GM18909 (cell line): ENCODE data around the gene S100A5.
"Not testable (repeated sequence)": the region's sequence is repeated elsewhere in the genome, so short reads cannot be mapped to it uniquely, and the experiment has no call there.

Source experiments
- ATAC-seq: cut with Tn5 transposase; IDR thresholded peaks from one replicate; pipeline ENCODE4 v1.9.1; 2021; ENCODE audit warnings: mild to moderate bottlenecking; ENCODE audit not compliant: unreplicated experiment, poor library complexity

The S100A5 gene, protein sequence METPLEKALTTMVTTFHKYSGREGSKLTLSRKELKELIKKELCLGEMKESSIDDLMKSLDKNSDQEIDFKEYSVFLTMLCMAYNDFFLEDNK

DNA sequence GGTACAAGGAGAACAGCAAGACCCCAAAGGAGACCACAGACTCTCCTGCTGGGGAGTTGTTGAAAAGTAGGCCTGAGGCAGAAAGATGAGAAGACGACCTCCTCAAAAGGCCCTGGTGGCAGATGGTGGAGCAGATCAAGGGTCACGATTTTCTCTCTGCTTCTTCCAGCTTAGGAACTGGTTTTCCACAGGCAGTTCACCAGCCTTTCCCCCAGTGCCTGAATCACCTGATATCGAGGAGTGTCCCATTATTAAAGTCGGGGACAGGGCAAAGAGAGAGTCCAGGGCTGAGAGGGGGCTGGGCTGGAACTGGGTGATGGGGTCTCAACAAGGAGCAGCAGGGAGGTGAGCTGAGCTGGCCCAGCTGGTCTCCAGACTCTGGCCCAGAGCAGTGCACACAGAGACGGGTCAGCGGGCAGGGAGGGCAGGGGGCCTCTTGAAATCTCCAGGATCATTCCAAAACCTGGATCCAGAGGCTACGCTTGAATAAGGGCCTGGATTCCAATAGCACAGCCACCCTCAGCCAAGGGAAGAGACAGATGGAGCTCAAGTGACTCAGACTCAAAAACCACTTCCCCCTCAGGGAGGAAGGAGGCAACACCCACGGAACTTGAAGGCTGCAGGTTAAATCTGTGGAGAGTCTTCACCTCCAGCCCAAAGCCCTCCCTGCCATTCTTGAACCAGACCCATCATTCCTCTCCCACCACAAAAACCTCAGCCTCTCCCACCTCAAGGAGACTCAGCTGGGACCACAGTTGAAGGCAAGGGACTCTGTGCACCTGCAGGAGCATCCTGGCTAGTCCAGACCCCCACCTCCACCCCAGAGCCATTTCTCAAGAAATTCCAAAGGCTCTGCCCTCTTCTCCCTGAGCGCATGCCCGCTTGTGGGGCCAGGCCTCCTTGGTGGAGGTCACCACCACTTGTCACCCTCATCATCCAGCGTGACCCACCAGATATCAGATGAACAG lies at the start of gene S100A5:
S100A5 (minus strand) TSS at position 541 of the 968 bp plus-strand sequence. CDS start 743 bp downstream, outside the sequence.
- ATAC-seq: no peak

DNA sequence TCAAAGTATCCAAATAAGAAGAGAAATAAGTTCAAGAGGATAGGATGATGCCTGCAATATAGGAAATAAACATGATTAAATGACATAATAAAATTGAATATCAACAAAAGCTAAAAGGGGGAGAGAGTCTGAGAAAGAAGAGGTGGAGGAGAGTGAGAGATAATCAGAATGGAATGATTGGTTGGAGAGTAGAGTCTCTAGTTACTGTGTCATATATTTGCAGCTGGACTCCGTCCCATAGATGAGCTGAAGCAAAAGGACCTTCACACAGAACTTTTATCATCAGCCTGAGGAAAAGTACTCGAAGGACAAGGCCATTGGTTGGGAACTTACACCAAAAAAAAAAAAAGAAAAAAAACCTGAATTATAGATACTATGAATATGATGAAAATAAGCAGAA lies 47.7 kb upstream of the S100A5 start:
- no peak for ATAC-seq

DNA sequence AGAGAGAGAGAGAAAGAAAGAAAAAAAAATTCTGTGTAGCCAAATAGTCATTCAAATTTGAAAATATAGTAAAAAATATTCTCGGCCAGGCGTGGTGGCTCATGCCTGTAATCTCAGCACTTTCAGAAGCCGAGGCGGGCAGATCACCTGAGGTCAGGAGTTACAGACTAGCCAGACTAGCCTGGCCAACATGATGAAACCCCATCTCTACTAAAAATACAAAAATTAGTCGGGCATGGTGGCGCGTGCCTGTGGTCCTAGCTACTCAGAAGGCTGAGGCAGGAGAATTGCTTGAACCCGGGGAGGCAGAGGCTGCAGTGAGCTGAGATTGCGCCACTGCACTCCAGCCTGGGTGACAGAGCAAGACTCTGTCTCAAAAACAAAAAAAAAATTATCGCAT lies 47.3 kb upstream of the S100A5 start:
- not testable (repeated sequence) for ATAC-seq

DNA sequence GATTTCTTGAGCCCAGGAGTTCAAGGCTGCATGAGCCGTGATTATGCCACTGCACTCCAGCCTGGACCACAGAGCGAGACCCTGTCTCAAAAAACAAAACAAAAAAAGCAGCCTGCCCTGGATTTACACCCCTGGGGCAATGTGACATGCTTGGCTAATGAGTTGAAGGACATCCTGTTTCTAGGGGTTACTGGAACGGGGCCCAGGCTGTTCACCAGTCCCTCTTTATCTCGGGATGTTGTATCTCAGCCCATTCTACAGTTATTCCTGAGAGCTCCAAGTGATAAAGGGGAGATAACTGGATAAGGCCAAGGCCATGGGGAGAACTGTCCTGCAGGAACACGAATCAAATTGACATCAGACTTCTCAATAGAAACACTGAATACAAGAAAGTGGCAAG lies 46.6 kb upstream of the S100A5 start:
- no peak for ATAC-seq

DNA sequence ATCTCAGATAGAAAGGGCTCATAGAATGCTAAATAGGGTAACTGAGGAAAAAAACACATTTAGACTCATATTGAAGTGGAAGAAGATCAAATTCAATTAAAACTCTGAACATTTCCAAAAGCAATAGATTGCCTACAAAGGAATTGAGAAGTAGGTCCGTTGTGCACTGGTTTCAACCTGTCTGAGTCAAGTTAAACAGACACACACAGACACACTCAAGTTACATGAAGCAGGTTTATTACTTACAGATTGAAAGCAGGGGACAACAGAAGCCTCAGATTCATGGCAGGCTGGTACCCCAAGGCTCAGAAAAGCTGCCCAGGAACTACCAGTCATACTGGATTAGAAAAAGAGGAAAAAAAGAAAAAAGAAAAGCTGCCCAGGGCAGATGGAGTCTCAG lies 45.6 kb upstream of the S100A5 start:
- no peak for ATAC-seq

DNA sequence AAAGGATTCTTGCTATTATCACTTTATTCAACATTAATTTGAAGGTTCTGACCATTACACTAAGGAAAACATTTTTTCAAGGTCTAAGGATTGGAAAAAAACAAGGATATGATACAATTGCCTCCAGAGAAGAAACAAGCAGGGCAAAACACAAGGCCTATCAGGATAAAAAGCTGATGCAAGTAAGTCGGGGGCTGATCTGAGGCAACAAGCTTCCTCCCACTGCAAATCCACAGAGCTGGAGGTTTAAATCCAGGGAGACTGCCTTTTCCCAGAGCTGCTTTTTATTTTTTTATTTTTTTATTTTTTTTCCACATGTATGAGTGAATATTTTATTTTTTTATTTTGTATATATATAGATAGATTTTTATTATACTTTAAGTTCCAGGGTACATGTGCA lies 44.3 kb upstream of the S100A5 start:
- ATAC-seq: no peak

DNA sequence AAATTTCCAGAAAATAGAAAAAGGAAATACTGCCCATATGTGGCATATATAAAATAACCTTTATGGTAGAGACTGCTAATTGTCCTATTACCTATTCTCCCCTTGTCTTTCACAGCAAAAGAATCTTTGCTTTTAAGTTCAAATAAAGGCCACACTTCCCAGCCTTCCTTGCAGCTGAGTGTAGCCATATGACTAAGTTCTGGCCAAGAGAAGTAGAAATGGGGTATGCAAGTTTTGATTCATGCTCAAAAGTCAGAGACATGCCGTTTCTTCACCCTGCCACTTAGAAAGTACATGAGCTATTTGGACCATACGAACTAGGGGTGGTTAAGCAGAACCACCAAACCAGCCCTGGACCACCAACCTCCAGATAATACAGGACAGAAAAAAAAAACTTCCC lies 43.2 kb upstream of the S100A5 start:
- no peak for ATAC-seq

DNA sequence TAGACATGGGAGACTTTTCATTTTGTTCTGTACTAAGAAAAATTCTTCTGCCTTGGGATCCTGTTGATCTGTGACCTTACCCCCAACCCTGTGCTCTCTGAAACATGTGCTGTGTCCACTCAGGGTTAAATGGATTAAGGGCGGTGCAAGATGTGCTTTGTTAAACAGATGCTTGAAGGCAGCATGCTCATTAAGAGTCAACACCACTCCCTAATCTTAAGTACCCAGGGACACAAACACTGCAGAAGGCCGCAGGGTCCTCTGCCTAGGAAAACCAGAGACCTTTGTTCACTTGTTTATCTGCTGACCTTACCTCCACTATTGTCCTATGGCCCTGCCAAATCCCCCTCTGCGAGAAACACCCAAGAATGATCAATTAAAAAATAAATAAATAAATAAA lies 42.8 kb upstream of the S100A5 start:
- not testable (repeated sequence) for ATAC-seq

DNA sequence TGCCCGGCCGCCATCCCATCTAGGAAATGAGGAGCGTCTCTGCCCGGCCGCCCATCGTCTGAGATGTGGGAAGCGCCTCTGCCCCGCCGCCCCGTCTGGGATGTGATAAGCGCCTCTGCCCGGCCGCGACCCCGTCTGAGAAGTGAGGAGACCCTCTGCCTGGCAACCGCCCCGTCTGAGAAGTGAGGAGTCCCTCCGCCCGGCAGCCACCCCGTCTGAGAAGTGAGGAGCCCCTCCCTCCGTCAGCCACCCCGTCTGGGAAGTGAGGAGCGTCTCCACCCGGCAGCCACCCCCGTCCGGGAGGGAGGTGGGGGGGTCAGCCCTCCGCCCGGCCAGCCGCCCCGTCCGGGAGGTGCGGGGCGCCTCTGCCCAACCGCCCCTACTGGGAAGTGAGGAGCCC lies 42.1 kb upstream of the S100A5 start:
- not testable (repeated sequence) for ATAC-seq

DNA sequence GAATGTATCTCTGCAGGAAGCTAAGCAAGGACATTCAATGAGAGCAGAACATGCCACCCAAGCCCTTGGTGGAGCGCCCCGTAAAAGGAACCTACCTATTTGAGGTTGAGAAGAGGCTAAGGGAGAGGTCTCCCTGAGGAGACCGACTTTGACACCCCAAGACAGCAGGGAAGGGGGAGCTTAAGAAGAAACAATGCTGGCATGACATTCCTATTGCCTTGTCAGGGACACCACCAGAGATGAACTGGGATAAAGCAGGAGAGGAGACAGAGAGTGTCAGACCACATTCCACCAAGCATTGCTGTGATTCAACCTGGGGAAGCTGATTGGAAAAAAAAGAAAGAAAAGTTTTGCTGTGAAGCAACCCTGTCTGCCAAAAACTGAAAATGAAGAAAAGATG lies 38.2 kb upstream of the S100A5 start:
- no peak for ATAC-seq

DNA sequence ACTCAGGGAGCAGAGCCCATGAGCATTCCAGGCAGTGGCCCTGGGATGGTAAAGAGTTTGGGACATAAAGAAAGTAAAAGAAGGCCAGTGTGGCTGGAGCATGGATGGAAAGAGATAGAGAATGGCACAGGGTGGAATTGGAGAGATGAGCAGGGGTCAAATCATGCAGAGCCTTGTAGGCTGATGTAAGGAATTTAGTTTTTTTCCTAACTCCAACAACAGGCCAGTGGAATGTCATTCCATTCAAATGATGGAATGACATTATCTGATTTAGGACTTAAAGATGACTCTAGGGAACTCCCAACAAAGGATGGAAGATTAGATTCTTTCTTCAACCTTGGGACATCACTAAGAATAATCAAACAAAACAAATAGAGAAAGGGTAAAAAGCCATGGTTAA lies 37.8 kb upstream of the S100A5 start:
- no peak for ATAC-seq

DNA sequence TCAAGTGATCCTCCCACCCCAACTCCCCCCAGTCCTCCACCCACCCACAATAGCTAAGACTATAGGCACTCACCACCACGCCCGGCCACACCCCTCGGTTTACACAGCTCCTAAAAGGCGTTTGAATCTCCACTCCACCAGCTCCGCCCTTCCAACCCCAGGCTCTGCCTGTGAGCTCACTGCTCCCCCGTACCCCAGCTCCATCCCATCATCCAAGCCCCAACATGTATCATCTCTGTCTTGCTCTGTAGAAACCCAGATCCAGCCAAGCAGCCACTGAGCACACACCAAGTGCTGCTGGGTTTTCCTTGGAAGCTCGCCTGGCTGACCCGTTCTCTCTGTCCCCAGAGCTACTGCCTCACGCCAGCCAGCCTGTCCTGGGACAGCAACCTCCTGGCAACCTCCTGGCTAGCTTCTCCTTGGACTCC lies 36.9 kb upstream of the S100A5 start:
- ATAC-seq: no peak

DNA sequence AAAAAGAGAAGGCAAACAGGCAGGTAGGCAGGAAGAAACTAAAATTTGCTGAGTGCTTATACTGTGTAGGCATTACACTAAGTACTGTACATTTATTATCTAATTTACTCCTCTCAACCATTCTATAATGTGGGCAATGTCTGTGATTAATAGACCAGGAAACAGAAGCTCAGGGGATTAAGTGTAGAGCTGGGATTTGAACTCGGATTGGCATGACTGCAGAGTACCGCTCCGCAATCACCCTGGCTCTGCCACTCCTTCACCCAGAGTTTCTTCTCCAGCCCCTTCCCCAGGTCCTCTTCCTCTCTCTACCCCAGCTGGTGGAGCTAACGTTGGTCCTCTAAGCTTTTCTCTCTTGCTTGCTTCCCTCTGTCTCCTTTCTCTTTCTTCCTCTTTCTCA lies 36.4 kb upstream of the S100A5 start:
- no peak for ATAC-seq

DNA sequence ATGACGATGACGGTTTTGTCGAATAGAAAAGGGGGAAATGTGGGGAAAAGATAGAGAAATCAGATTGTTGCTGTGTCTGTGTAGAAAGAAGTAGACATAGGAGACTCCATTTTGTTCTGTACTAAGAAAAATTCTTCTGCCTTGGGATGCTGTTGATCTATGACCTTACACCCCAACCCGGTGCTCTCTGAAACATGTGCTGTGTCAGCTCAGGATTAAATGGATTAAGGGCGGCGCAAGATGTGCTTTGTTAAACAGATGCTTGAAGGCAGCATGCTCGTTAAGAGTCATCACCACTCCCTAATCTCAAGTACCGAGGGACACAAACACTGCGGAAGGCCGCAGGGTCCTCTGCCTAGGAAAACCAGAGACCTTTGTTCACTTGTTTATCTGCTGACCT lies 34.8 kb upstream of the S100A5 start:
- ATAC-seq: not testable (repeated sequence)

DNA sequence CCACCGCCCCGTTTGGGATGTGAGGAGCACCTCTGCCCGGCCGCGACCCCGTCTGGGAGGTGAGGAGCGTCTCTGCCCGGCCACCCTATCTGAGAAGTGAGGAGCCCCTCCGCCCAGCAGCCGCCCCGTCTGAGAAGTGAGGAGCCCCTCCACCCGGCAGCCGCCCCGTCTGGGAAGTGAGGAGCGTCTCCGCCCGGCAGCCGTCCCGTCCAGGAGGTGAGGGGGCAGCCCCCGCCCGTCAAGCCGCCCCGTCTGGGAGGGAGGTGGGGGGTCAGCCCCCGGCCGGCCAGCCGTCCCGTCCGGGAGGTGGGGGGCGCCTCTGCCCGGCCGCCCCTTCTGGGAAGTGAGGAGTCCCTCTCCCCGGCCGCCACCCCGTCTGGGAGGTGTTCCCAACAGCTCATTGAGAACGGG lies 34.4 kb upstream of the S100A5 start:
- ATAC-seq: not testable (repeated sequence)

DNA sequence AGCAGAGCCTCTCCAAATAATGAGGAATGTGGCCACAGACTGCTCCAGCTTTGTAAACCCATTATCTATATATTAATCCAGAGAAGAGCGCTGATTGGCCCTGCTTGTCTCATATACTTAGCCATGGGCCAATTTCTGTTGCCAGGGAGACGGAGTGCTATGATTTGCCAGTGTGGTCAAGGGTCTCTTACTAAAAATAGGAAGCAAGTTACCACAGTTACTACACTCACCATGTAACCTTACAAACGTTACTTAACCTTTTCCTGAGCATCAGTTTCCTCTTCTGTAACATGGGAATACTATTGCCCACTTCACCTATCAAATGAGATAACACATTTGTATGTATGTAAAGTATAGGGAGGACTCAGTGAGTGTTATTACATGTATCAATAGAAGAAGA lies 32.6 kb upstream of the S100A5 start:
- no peak for ATAC-seq

DNA sequence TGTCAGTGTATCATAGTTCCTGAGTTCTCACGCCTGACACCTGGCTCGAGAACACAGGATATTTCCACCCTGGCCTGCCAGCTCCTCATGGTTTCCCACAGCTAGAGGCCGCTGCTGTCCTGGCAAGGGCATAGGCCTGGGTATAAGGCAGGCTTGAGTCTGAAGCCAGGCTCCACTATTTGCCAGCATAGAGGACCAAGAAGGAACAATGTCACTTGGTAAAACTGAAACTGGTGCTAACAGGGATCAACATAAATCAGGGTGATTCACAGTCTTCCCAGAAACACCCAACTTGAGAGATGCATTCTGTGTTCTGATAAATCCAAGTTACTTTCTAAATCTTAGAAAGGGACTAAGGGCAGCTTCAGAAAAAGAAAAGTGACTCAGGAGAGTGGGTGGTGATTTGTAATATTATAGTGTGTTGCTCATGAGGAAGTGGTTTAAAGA lies 31.9 kb upstream of the S100A5 start:
- no peak for ATAC-seq

DNA sequence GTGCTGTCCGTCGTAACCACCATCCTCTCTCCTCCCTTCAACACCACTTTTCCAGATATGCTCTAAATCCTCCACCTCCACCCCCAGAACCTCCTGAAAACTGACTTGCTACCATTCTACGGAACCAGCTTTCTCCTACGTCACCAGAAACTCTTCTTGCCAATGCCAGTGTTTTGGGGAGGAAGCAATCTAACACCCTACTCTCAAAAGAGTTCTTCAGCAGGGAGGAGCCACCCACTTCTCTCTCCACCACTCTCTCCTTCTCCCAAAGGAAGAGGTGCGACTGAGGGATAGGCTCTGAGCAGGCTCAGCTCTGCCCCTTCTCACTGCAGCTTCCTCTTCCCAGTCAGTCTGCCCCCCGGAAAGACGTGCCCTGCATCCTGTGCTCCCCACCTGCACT lies 31.0 kb upstream of the S100A5 start:
- ATAC-seq: no peak

DNA sequence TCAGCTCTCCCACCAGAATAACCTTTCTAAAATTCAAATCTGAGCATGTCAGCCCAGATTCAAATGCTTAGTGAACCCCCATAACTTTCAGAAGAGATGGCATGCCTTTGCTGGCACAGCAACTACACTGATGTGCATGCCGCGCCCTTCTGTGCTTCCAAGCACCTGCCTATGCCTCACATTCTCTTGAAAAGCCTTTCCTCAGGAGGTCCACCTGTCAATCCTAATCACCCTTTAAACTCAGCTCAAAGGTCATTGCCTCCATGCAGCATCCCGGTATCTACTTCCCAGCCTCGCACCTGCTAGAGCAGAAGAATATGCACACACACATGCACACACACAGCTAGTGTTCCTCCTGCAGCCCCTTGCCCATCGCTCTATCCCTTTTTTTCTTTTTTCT lies 30.1 kb upstream of the S100A5 start:
- ATAC-seq: no peak

DNA sequence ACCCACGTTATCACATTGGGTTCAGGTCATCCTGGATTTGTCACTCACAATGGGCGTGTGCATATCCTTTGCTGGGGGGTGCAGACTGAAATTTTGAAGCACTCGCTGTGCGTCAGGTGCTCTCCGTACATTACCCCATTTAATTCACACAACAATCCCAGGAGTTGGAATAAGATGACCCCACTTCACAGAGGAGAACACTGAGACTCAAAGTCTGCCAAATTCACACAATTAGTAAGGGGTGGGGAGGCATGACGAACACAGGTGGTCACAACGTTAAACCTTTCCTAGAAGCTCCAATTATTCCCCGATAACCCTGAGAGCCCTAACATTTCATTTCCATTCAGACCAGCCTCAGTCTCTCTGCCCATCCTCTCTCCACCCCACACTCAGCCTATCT lies 28.7 kb upstream of the S100A5 start:
- no peak for ATAC-seq

DNA sequence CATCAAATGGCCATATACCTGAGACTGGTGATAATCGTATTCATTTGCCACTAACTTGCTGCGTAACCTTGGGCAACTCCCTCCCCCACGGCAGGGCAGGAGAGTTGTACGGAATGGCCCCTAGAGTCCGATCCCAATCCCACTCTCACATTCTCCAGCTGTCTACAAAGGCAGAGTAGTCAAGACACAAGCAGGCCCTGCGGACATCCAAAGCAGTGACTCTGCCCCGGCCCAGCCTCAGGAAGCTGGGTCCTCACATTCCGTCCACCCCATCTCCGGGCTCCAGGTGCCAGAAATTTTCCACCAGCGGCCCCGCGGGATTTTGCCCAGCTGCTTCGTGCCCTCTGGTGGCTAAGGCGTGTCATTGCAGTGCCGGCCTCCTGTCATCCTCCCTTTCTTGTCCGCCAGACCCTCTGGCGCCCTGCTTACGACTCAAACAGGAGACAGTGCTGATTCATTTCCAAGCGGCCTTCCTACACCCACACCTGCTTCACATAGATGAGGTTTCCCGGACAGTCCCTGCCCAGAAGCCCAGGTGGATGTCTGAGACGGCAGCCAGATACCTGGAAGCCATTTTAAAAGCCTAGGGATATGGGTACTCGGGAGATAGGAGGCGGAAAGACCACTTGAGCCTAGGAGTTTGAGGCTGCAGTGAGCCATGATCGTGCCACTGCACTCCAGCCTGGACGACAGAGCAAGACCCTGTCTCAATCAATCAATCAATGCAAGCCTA lies 27.8 kb upstream of the S100A5 start:
- ATAC-seq: no peak
